ENCODE data around the gene DISP3. TPM values are rescaled to one million over a fixed set of nuclear protein-coding genes. Genes with fewer than 3 reads are reported as not detected.
A peak's percentile ranks its signal among the peaks of the same experiment; 100 is the strongest.

The DISP3 gene
- total and polyA plus RNA-seq, 3 experiments from 2014 or later: 0.35 to 0.46 (median 0.42) TPM

- Histone ChIP-seq H3K9me3 (ENCODE audit: low read length) (no peaks in the 10 kb centered on the region), H3K4me3 (ENCODE audit: low read length) (no peak overlapping the region), H3K4me1 (ENCODE audit: insufficient read depth, low read length) (no peaks in the 10 kb centered on the region), H3K36me3 (ENCODE audit: insufficient read depth, low read length) (no peaks in the 10 kb centered on the region), H3K27ac (ENCODE audit: low read depth, low read length) (no peak overlapping the region), H3K27me3 (ENCODE audit: insufficient read depth, low read length, poor library complexity, severe bottlenecking) (peaks cover 8% of the 10 kb centered on the region)
- H3K4me3 Mint-ChIP-seq: no peak overlapping the region
- peaks cover 21 to 36% of the 10 kb centered on the region in 2 donors for H3K27me3 Mint-ChIP-seq
- no peaks in the 10 kb centered on the region for H3K4me1 Mint-ChIP-seq
- DNase-seq: no peak
- H3K9me3 Mint-ChIP-seq: no peaks in the 10 kb centered on the region
- no peaks in the 10 kb centered on the region for H3K36me3 Mint-ChIP-seq
- POLR2A ChIA-PET: no interaction called here
- CTCF ChIA-PET: interaction anchor here (1.3 kb wide), 1 partner anchor 69 kb away, joined by 3 read pairs; no protein-coding TSS in a partner anchor
- peak overlapping the region in 1 of 8 donors; percentile 52 for H3K27ac Mint-ChIP-seq
Measured at GRCh38 chr1:11566042-11566850, 87.3 kb downstream of the DISP3 start.

GRCh38 chr1:11567244-11568065 is 88.5 kb downstream of the DISP3 start:
- H3K4me1 Mint-ChIP-seq: no peaks in the 10 kb centered on the region

GRCh38 chr1:11568687-11569086 is 89.7 kb downstream of the DISP3 start:
- no peaks in the 10 kb centered on the region for H3K4me1 Mint-ChIP-seq
- Histone ChIP-seq H3K27me3 (ENCODE audit: insufficient read depth, low read length, poor library complexity, severe bottlenecking) (peaks cover 8% of the 10 kb centered on the region), H3K36me3 (ENCODE audit: insufficient read depth, low read length) (no peaks in the 10 kb centered on the region), H3K27ac (ENCODE audit: low read depth, low read length) (no peak overlapping the region), H3K9me3 (ENCODE audit: low read length) (no peaks in the 10 kb centered on the region), H3K4me3 (ENCODE audit: low read length) (no peak overlapping the region), H3K4me1 (ENCODE audit: insufficient read depth, low read length) (no peaks in the 10 kb centered on the region)
- no peaks in the 10 kb centered on the region for H3K36me3 Mint-ChIP-seq
- ChIA-PET CTCF (no interaction called here), POLR2A (no interaction called here)
- no peaks in the 10 kb centered on the region for H3K9me3 Mint-ChIP-seq
- H3K4me3 Mint-ChIP-seq: no peak overlapping the region
- no peak for DNase-seq
- no peak overlapping the region for H3K27ac Mint-ChIP-seq
- peaks cover 11 to 35% of the 10 kb centered on the region in 2 donors for H3K27me3 Mint-ChIP-seq

More at GRCh38 chr1:11567244-11568065, 88.5 kb downstream of the DISP3 start:
- CTCF ChIA-PET: interaction anchor here (1.1 kb wide), 1 partner anchor 27 kb away, joined by 3 read pairs; no protein-coding TSS in a partner anchor
- H3K27ac ChIP-seq (ENCODE audit: low read depth, low read length): no peak overlapping the region
- H3K9me3 ChIP-seq (ENCODE audit: low read length): no peaks in the 10 kb centered on the region
- peaks cover 15 to 39% of the 10 kb centered on the region in 2 donors for H3K27me3 Mint-ChIP-seq
- H3K27me3 ChIP-seq (ENCODE audit: insufficient read depth, low read length, poor library complexity, severe bottlenecking): peaks cover 8% of the 10 kb centered on the region
- H3K36me3 Mint-ChIP-seq: no peaks in the 10 kb centered on the region
- no peaks in the 10 kb centered on the region for H3K9me3 Mint-ChIP-seq
- DNase-seq: no peak
- H3K4me3 Mint-ChIP-seq: no peak overlapping the region
- no peaks in the 10 kb centered on the region for H3K36me3 ChIP-seq (ENCODE audit: insufficient read depth, low read length)
- peak overlapping the region in 1 of 8 donors; percentile 58 for H3K27ac Mint-ChIP-seq
- no peak overlapping the region for H3K4me3 ChIP-seq (ENCODE audit: low read length)
- no peaks in the 10 kb centered on the region for H3K4me1 ChIP-seq (ENCODE audit: insufficient read depth, low read length)
- POLR2A ChIA-PET: no interaction called here

GRCh38 chr1:11569551-11569950 is 90.6 kb downstream of the DISP3 start:
- ChIA-PET POLR2A (no interaction called here), CTCF (no interaction called here)
- Mint-ChIP-seq H3K4me1 (no peaks in the 10 kb centered on the region), H3K27ac (no peak overlapping the region), H3K27me3 (peaks cover 11 to 33% of the 10 kb centered on the region in 2 donors), H3K4me3 (no peak overlapping the region), H3K36me3 (no peaks in the 10 kb centered on the region), H3K9me3 (no peaks in the 10 kb centered on the region)
- H3K4me1 ChIP-seq (ENCODE audit: insufficient read depth, low read length): no peaks in the 10 kb centered on the region
- H3K36me3 ChIP-seq (ENCODE audit: insufficient read depth, low read length): no peaks in the 10 kb centered on the region
- no peak overlapping the region for H3K27ac ChIP-seq (ENCODE audit: low read depth, low read length)
- no peaks in the 10 kb centered on the region for H3K9me3 ChIP-seq (ENCODE audit: low read length)
- no peak overlapping the region for H3K4me3 ChIP-seq (ENCODE audit: low read length)
- no peak for DNase-seq
- H3K27me3 ChIP-seq (ENCODE audit: insufficient read depth, low read length, poor library complexity, severe bottlenecking): peaks cover 8% of the 10 kb centered on the region

- Mint-ChIP-seq H3K27ac (peak overlapping the region in 1 of 8 donors; percentile 19), H3K9me3 (no peaks in the 10 kb centered on the region), H3K36me3 (no peaks in the 10 kb centered on the region), H3K4me3 (no peak overlapping the region), H3K27me3 (peaks cover 10 to 32% of the 10 kb centered on the region in 2 donors), H3K4me1 (no peaks in the 10 kb centered on the region)
- no peak for DNase-seq
- POLR2A ChIA-PET: no interaction called here
- CTCF ChIA-PET: no interaction called here
- no peaks in the 10 kb centered on the region for H3K4me1 ChIP-seq (ENCODE audit: insufficient read depth, low read length)
- H3K27ac ChIP-seq (ENCODE audit: low read depth, low read length): no peak overlapping the region
- peaks cover 8% of the 10 kb centered on the region for H3K27me3 ChIP-seq (ENCODE audit: insufficient read depth, low read length, poor library complexity, severe bottlenecking)
- no peaks in the 10 kb centered on the region for H3K36me3 ChIP-seq (ENCODE audit: insufficient read depth, low read length)
- no peak overlapping the region for H3K4me3 ChIP-seq (ENCODE audit: low read length)
- H3K9me3 ChIP-seq (ENCODE audit: low read length): no peaks in the 10 kb centered on the region
Measured at GRCh38 chr1:11569954-11570353, 91.0 kb downstream of the DISP3 start.

GRCh38 chr1:11570821-11571380 is 91.9 kb downstream of the DISP3 start:
- H3K4me3 ChIP-seq (ENCODE audit: low read length): no peak overlapping the region
- Mint-ChIP-seq H3K4me1 (no peaks in the 10 kb centered on the region), H3K27ac (no peak overlapping the region), H3K4me3 (no peak overlapping the region), H3K27me3 (peaks cover 2 to 37% of the 10 kb centered on the region in 2 donors), H3K9me3 (no peaks in the 10 kb centered on the region), H3K36me3 (no peaks in the 10 kb centered on the region)
- peaks cover 8% of the 10 kb centered on the region for H3K27me3 ChIP-seq (ENCODE audit: insufficient read depth, low read length, poor library complexity, severe bottlenecking)
- no peaks in the 10 kb centered on the region for H3K9me3 ChIP-seq (ENCODE audit: low read length)
- DNase-seq: no peak
- CTCF ChIA-PET: no interaction called here
- H3K27ac ChIP-seq (ENCODE audit: low read depth, low read length): no peak overlapping the region
- H3K4me1 ChIP-seq (ENCODE audit: insufficient read depth, low read length): no peaks in the 10 kb centered on the region
- POLR2A ChIA-PET: no interaction called here
- no peaks in the 10 kb centered on the region for H3K36me3 ChIP-seq (ENCODE audit: insufficient read depth, low read length)

- POLR2A ChIA-PET: no interaction called here
- Mint-ChIP-seq H3K9me3 (no peaks in the 10 kb centered on the region), H3K27me3 (peaks cover 2 to 39% of the 10 kb centered on the region in 2 donors), H3K36me3 (no peaks in the 10 kb centered on the region), H3K4me3 (no peak overlapping the region), H3K4me1 (no peaks in the 10 kb centered on the region), H3K27ac (no peak overlapping the region)
- Histone ChIP-seq H3K4me1 (ENCODE audit: insufficient read depth, low read length) (no peaks in the 10 kb centered on the region), H3K36me3 (ENCODE audit: insufficient read depth, low read length) (no peaks in the 10 kb centered on the region), H3K27me3 (ENCODE audit: insufficient read depth, low read length, poor library complexity, severe bottlenecking) (peaks cover 8% of the 10 kb centered on the region), H3K27ac (ENCODE audit: low read depth, low read length) (no peak overlapping the region), H3K4me3 (ENCODE audit: low read length) (no peak overlapping the region), H3K9me3 (ENCODE audit: low read length) (no peaks in the 10 kb centered on the region)
- no peak for DNase-seq
- CTCF ChIA-PET: no interaction called here
Measured at GRCh38 chr1:11571906-11572616, 93.1 kb downstream of the DISP3 start.
